NCI-H1417 (cell line): Measurements from ENCODE around the gene ARHGAP12.

Experiments
- DNase-seq, 3 experiments: peaks; one replicate each; lab custom pipeline; 2025; lab: John Stamatoyannopoulos, UW

The ARHGAP12 gene

GRCh38 chr10:31949266-31949665 is 20.6 kb upstream of the ARHGAP12 start:
- no peak for DNase-seq

DNA sequence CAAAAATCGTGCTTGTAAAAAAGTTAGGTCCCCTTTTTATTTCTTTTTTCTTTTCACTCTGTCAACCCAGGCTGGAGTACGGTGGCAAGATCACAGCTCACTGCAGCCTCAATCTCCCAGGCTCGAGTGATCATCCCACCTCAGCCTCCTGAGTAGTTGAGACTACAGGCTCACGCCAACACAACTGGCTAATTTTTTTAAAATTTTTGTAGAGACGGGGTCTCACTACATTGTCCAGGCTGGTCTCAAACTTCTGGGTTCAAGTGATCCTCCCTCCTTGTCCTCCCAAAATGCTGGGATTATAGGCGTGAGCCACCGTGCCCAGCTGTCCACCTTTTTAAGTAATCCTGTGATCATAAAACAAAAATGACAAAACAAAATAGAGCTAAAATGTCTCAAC is 19.4 kb upstream of the ARHGAP12 start:
- DNase-seq, result no peak

DNA sequence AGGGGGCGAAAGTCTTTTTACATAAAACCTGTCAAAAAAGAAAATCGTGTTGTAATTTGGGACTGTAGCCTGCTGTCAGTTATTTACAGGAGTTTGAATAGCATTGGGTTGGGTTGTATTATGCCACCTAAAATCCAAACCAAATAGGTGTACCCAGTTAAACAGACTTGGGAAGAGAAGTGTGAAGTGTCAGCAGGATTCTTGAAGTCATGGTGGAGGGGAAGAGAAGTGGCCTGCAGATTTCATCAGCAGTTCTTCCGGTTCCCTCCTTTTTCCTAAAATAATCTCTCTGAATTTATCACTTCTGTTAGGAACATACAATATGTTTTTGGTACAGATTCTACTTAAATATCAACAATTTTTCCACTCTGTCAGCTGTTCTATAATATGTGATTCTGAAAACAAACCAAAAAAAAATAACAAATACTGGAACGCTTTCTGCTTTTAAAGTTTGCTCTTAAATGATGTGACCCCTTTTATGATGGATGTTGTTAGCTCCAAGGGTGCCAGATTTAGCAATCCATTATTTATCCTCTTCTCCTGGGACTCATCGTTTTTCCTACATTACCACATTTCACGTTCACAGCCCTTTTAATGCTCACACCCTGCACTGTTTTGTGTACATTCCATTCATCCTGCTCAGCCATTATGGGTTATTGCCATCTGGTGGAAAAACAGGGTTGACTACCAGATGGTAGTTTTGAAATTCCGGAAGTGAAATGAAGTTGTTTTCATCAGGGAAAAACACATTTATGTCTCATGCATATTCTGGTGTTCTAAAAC is 18.7 kb upstream of the ARHGAP12 start:
- peak in 1 of 3 experiments; percentile 9 for DNase-seq

DNA sequence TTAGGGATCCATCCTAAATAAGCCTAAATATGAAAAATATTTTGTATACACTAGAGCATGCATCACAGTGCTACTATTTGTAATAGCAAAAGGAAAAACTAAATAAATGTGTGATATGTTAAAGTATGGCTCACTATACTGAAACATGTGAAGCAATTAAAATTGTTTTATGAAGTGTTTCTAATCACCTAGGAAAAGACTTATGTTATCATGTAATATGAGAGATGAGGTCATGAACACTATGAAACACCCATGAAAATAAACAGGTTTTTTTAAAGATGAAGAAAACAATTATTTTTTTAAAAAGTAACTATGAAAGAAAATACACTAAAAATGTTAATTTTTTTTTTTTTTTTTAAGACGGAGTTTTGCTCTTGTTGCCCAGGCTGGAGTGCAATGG is 16.8 kb upstream of the ARHGAP12 start:
- no peak for DNase-seq

- no peak for DNase-seq
Measured at GRCh38 chr10:31944071-31944433, 15.4 kb upstream of the ARHGAP12 start.

GRCh38 chr10:31942892-31943291 is 14.3 kb upstream of the ARHGAP12 start:
- no peak for DNase-seq

DNA sequence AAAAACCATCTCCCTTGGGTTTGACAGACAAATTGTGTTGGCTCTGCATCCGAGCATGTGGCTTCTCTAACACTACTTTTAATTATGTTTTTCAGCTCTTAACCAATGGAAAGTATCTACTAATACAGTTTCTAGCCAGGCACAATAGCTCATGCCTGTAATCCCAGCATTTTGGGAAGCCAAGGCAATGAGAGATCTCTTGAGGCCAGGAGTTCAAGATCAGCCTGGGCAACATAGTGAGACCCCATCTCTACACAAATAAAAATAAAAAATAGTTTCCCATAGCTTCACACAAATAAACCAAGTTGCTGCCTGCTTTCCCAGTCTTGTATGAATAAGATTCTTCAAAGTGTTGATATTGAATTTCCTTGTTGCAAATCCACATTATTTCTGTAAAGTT is 13.8 kb upstream of the ARHGAP12 start:
- no peak for DNase-seq

- peak in 1 of 3 experiments; percentile 1 for DNase-seq
Measured at GRCh38 chr10:31940839-31941653, 12.4 kb upstream of the ARHGAP12 start.

- DNase-seq, result no peak
Measured at GRCh38 chr10:31939797-31940708, 11.4 kb upstream of the ARHGAP12 start.

GRCh38 chr10:31937371-31937770 is 8.7 kb upstream of the ARHGAP12 start:
- DNase-seq, result no peak

DNA sequence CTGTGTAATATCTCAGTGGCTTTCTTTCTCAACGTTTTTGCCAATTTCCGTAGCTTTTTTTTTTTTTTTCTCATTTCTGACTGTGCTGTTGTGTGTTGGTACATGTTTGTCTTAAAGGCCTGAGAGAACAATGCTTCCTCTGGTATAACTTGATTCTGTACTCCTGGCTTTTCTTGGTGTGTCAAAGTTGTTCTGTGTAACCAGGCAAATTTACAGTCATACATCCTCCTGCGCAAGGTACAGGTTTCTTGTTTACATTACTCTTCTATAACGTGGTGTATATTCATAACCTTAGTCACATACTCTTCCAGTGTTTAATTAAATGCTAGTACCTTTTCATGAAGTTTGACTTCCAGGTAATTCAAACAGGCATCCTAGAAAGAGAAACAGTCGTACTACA is 8.3 kb upstream of the ARHGAP12 start:
- no peak for DNase-seq

DNA sequence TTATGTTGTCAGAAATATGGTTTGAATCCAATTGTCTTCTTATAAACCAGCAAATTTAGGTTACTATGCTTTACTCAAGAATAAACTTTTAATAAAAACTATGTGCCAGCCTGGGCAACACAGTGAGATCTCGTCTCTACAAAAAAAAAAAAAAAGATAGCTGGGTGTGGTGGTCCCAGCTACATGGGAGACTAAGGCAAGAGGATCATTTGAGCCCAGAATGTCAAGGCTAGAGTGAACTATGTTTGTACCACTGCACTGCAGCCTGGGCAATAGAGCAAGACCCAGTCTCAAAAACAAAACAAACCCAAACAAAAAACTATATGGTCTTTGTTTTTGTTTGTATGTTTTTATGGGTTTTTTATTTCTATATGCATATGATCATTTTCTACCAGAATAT is 7.5 kb upstream of the ARHGAP12 start:
- no peak for DNase-seq

- DNase-seq, result peak in 1 of 3 experiments; percentile 8
Measured at GRCh38 chr10:31935678-31936077, 7.0 kb upstream of the ARHGAP12 start.

DNA sequence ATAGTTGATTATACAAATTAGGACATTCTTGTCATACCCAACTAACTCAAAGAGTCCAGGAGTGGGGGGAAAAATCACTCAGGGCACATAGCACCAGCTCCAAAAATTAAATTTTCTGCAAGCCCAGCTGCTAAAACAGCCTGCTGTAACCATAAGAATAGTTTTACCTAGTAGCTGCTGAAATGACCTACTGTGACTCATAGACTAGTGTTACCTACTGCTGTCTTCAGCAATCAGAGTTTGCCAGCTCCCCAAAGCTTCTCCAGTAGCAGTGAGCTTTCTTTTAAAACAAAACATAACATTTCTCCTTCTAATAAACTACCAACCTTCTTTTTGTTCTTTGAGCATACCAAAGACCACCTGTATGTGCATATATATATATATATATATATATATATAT is 4.2 kb upstream of the ARHGAP12 start:
- no peak for DNase-seq

DNA sequence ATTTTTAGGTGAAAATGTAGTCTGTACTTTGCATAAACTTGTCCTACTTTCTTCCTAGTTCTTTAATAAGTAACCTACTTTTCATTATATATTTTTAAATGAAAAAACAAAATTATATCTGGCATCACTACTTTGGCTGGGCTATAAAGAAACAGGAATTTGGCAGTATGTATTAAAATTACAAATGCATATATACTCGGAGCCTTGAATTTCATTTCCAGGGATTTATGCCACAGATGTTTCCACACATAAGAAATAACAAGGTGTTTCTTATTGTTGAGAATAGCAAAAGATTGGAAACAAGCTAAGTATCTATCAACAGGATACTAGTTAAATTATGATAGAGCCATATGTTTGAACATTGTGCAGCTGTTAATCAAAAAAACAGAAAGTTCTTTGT is 2.2 kb upstream of the ARHGAP12 start:
- no peak for DNase-seq

GRCh38 chr10:31930023-31930751 is 1.6 kb upstream of the ARHGAP12 start:
- DNase-seq, result peak in 1 of 3 experiments; percentile 37

- peak; percentile 17 to 60 (median 58) for DNase-seq
Measured at GRCh38 chr10:31929261-31930022, 811 bp upstream of the ARHGAP12 start.

DNA sequence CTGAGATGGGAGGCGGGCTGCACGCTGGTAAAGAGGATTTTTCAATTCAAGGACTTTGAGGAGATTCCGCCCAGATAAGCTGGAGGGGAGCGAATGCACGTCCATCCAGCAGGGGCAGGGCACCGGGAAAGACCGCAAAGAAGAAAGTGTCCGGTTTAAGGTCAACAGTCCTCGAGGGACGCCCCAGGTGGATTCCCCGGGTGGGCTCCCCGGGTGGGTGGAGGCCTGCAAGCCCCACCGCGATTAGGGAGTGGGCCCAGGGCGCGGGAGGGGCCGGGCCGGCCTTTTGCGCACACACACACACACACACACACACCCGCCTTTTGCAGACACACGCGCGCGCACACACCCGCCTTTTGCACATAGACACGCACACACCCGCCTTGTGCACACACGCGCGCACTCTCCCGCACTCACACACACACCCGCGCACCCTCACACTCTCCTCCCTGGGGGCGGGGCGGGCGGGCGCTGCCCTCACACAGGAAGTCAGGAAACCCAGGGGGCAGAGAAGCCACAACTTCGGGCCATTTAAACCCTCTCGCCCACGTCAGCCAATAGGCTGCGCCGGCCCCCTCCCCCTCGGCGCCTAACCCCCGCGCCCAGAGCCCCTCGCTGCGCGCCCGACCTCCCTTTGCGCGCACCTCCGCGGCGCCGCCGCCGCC is 615 bp downstream of the ARHGAP12 start:
- DNase-seq, result peak; percentile 25 to 85 (median 56)

DNA sequence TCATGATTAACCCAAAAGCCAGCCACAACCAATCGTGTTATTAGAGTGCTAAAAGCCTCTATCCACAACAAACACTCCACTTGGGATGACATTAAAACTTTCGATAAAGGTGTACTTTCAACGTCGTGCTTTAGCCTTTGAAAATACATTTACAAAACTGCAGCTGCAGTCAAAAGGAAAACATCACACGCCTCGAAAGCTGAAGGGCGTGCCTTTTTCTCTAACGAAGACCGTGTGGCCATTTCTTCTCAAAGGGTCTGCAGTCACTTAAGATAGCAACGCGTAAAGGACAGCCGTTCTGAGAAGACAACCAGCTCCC is 1.1 kb downstream of the ARHGAP12 start:
- peak in 1 of 3 experiments; percentile 54 for DNase-seq
